Mammary epithelial cell (primary cell): Measurements from ENCODE around the gene SCLY.

Experiments used
- CTCF ChIP-seq, 2 donors: IDR thresholded peaks in 1 of 2; conservative IDR thresholded peaks in 1 of 2; 2 replicates each; pipeline ENCODE4 v1.5.1; 2011 to 2012; ENCODE audit warnings: inconsistent platforms in 2 of 2, low read length in 2 of 2, mild to moderate bottlenecking in 2 of 2, control low read depth in 1 of 2, low read depth in 1 of 2; ENCODE audit not compliant: insufficient read depth in 1 of 2; ENCODE audit errors: extremely low read depth in 1 of 2
- EZH2 ChIP-seq: IDR thresholded peaks from 2 replicates; pipeline ENCODE4 v1.6.1; 2012; ENCODE audit warnings: low read length, inconsistent platforms, borderline replicate concordance

GRCh38 chr2:238133499-238134392 is 72.9 kb downstream of the SCLY start:
- TF ChIP-seq EZH2 (no peak), CTCF (conservative IDR thresholded peaks at IDR 0.05 in 1 of 2, IDR thresholded peaks at IDR 0.05 in 1 of 2; ENCODE audit: extremely low read depth in 1 of 2, insufficient read depth in 1 of 2, low read depth in 1 of 2, low read length in 2 of 2) (no peak)
